HepG2 (cell line): Measurements from ENCODE around the gene STRADB. TPM values are rescaled to one million over a fixed set of nuclear protein-coding genes. Genes with fewer than 3 reads are reported as not detected.

Source experiments
- ATAC-seq: fragments of 200-7000 bp; cut with Tn5 transposase; 3 replicates; pipeline ENCODE4 v1.9.1; 2020; ENCODE audit warnings: mild to moderate bottlenecking, moderate library complexity
- BruUV-seq: library from RNA; stranded (reverse); fragments of 400-500 nt; replicated peaks from 2 replicates; lab custom pipeline; 2021; lab: Mats Ljungman, UMichigan
- CTCF ChIA-PET: fragments of 300-600 bp; formaldehyde crosslinking; extraction: SDS; loops from one replicate; lab custom pipeline; 2021; ENCODE audit warnings: low total read pairs, inconsistent platforms, low intra/inter-chr PET ratio; lab: Yijun Ruan, JAX
- POLR2A ChIA-PET: fragments of 350-600 bp; sonication (Branson Sonifier 250); formaldehyde crosslinking; loops from one replicate; lab custom pipeline; 2020; ENCODE audit warnings: antibody characterized with exemption, inconsistent platforms; lab: Yijun Ruan, JAX
- DNase-seq: peaks from one replicate; pipeline ENCODE4 v3.0.0-alpha.2; 2015; ENCODE audit warnings: low spot score
- FAIRE-seq: peaks from 3 replicates; lab custom pipeline; 2011; peaks lifted over from hg19 to GRCh38; lab: Jason Lieb, UNC
- H2AFZ ChIP-seq: one replicate; pipeline ENCODE4 v1.6.1; 2011; ENCODE audit warnings: low read length, inconsistent platforms
- H3K27ac ChIP-seq: fragments of 300-600 bp; 3 replicates; pipeline ENCODE4 v1.8.0; 2011; ENCODE audit warnings: mixed run types, mild to moderate bottlenecking, mixed read lengths, low read length, inconsistent platforms; ENCODE audit not compliant: insufficient read depth; ENCODE audit errors: extremely low read length
- H3K27me3 ChIP-seq, 2 experiments: fragments of 200-600 bp in 1 of 2; 2 replicates in 1 of 2; 3 replicates in 1 of 2; pipeline versions ENCODE4 v1.6.0 to v1.8.0; 2011; ENCODE audit warnings: low read length in 2 of 2, mild to moderate bottlenecking in 2 of 2, moderate library complexity in 2 of 2, inconsistent platforms in 1 of 2; ENCODE audit not compliant: insufficient read depth in 2 of 2, control insufficient read depth in 1 of 2
- H3K36me3 ChIP-seq, 2 experiments: fragments of 200-600 bp in 1 of 2; replicated peaks in 1 of 2; 2 replicates in 1 of 2; 3 replicates in 1 of 2; pipeline versions ENCODE4 v1.5.1 to v1.8.0; 2011; ENCODE audit warnings: low read length in 2 of 2, inconsistent platforms in 1 of 2; ENCODE audit not compliant: insufficient read depth in 2 of 2, control insufficient read depth in 1 of 2
- H3K4me1 ChIP-seq: 2 replicates; pipeline ENCODE4 v1.5.1; 2012; ENCODE audit warnings: low read length, inconsistent platforms; ENCODE audit not compliant: insufficient read depth
- H3K4me2 ChIP-seq: 2 replicates; pipeline ENCODE4 v1.6.0; 2011; ENCODE audit warnings: low read depth, low read length, inconsistent platforms
- H3K4me3 ChIP-seq, 3 experiments: fragments of 200-600 bp in 1 of 3; sonication (generic), shearing (Covaris generic) in 1 of 3; replicated peaks in 1 of 3; 2 replicates each; pipeline ENCODE4 v1.5.1; 2011 to 2016; ENCODE audit warnings: low read length in 3 of 3, inconsistent platforms in 2 of 3, low read depth in 2 of 3, mild to moderate bottlenecking in 2 of 3, control low read depth in 1 of 3, mixed read lengths in 1 of 3; ENCODE audit not compliant: insufficient read depth in 1 of 3
- H3K79me2 ChIP-seq: one replicate; pipeline ENCODE4 v1.6.1; 2011; ENCODE audit warnings: low read length, inconsistent platforms; ENCODE audit not compliant: insufficient read depth
- H3K9ac ChIP-seq: 2 replicates; pipeline ENCODE4 v1.6.0; 2011; ENCODE audit warnings: mild to moderate bottlenecking, low read depth, low read length, inconsistent platforms; ENCODE audit not compliant: insufficient read depth
- H3K9me3 ChIP-seq: 2 replicates; pipeline ENCODE4 v1.5.1; 2012; ENCODE audit warnings: mild to moderate bottlenecking, low read length
- H4K20me1 ChIP-seq: 2 replicates; pipeline ENCODE4 v1.6.0; 2011; ENCODE audit warnings: inconsistent platforms, mild to moderate bottlenecking, low read length, moderate library complexity; ENCODE audit not compliant: insufficient read depth
- AHDC1 ChIP-seq: sonication (generic); formaldehyde crosslinking; IDR thresholded peaks from 2 replicates; pipeline ENCODE4 v1.5.1; 2020; ENCODE audit warnings: mild to moderate bottlenecking, missing genetic modification reagents, borderline replicate concordance
- FOXP4 ChIP-seq: sonication (generic); formaldehyde crosslinking; IDR thresholded peaks from 2 replicates; pipeline ENCODE4 v1.4.0; 2020; ENCODE audit warnings: missing genetic modification reagents
- HDAC2 ChIP-seq: sonication (generic); formaldehyde crosslinking; IDR thresholded peaks from 2 replicates; pipeline ENCODE4 v1.4.0; 2020; ENCODE audit warnings: missing genetic modification reagents
- IRF2 ChIP-seq: IDR thresholded peaks from 2 replicates; pipeline ENCODE4 v1.6.1; 2018; ENCODE audit warnings: missing genetic modification reagents, missing compliant biosample characterization
- ISL2 ChIP-seq: sonication (generic); formaldehyde crosslinking; IDR thresholded peaks from 2 replicates; pipeline ENCODE4 v1.5.0; 2020; ENCODE audit warnings: missing genetic modification reagents
- NFYB ChIP-seq: sonication (generic); formaldehyde crosslinking; IDR thresholded peaks from 2 replicates; pipeline ENCODE4 v1.4.0; 2020; ENCODE audit warnings: missing genetic modification reagents
- RARA ChIP-seq: IDR thresholded peaks from 2 replicates; pipeline ENCODE4 v1.6.1; 2016; ENCODE audit warnings: missing genetic modification reagents, missing compliant biosample characterization
- RFXAP ChIP-seq: sonication (generic); formaldehyde crosslinking; IDR thresholded peaks from 2 replicates; pipeline ENCODE4 v1.4.0; 2020; ENCODE audit warnings: missing genetic modification reagents, borderline replicate concordance
- SP5 ChIP-seq: IDR thresholded peaks from 2 replicates; pipeline ENCODE4 v1.6.1; 2016; ENCODE audit warnings: low read depth, borderline replicate concordance
- TFDP1 ChIP-seq: IDR thresholded peaks from 2 replicates; pipeline ENCODE4 v1.6.1; 2016; ENCODE audit warnings: missing compliant biosample characterization, missing genetic modification reagents, borderline replicate concordance
- ZBTB3 ChIP-seq: sonication (generic); formaldehyde crosslinking; IDR thresholded peaks from 2 replicates; pipeline ENCODE4 v1.4.0; 2020; ENCODE audit warnings: low read depth, mild to moderate bottlenecking, moderate library complexity, missing genetic modification reagents, borderline replicate concordance
- ZFP36 ChIP-seq: fragments of 150-350 bp; IDR thresholded peaks from 2 replicates; pipeline ENCODE4 v1.6.1; 2018; ENCODE audit warnings: borderline replicate concordance, low read length, low read depth; ENCODE audit not compliant: partially characterized antibody
- ZNF331 ChIP-seq: sonication (generic); formaldehyde crosslinking; IDR thresholded peaks from 2 replicates; pipeline ENCODE4 v1.4.0; 2020; ENCODE audit warnings: missing genetic modification reagents
- ZNF547 ChIP-seq: sonication (generic); formaldehyde crosslinking; IDR thresholded peaks from 2 replicates; pipeline ENCODE4 v1.5.1; 2020; ENCODE audit warnings: mild to moderate bottlenecking, missing genetic modification reagents
- WGBS: methylation state at CpG from one replicate; pipeline ENCODE4 v1.1.6; 2017; ENCODE audit warnings: low lambda C conversion rate; 5-methylcytosine and 5-hydroxymethylcytosine counted together
- in situ Hi-C: cut with HindIII; loops from 2 replicates; pipeline ENCODE4 v1.10.0; 2017; ENCODE audit warnings: low pct_unique_long_range_greater_than_20kb; ENCODE audit not compliant: extremely low pct_ligation_motif_present
- intact Hi-C: fragments of 100-400 bp; cut with micrococcal nuclease; formaldehyde crosslinking; loops from one replicate; pipeline ENCODE4 v1.10.0; 2022; ENCODE audit not compliant: unreplicated experiment
- polyA plus RNA-seq, 8 experiments: library from polyadenylated mRNA; depleted of rRNA in 3 of 8; stranded (reverse) in 7 of 8; unstranded in 1 of 8; fragments of >200 nt; fragmentation: Illumina TruSeq in 4 of 8; extraction: Trizol in 4 of 8; gene quantifications; 2 replicates each; pipeline versions ENCODE4 v1.2.1 to v1.2.3, GENCODE V29; 2011 to 2016; ENCODE audit warnings: low read depth in 4 of 8, missing spikeins in 1 of 8, mixed read lengths in 1 of 8; ENCODE audit not compliant: insufficient read depth in 1 of 8
- total RNA-seq, 5 experiments: library from RNA; depleted of rRNA; stranded (reverse); fragments of >200 nt; fragmentation: Illumina TruSeq; extraction: Trizol; gene quantifications; 2 replicates each; pipeline ENCODE4 v1.2.3, GENCODE V29; 2016; ENCODE audit warnings: low read depth in 1 of 5

Gene STRADB
- total and polyA plus RNA-seq, 2 of the 13 experiments (the other 11 are each of a cell fraction or from before 2014, with no cell fraction given) = 34.1 to 66.6 TPM

GRCh38 chr2:201433394-201433995, 18.0 kb upstream of the STRADB start:
- POLR2A ChIA-PET = interaction anchor here (0.8 kb wide), 1 partner anchor 18 kb away, joined by 4 read pairs; the partner anchor contains the start of genes STRADB and TRAK2
- no TSS peak for BruUV-seq
- peak overlapping the region; percentile 9 for H3K27ac ChIP-seq
- no peaks in the 10 kb centered on the region for H3K36me3 ChIP-seq
- intact Hi-C loops = no loop called here
- H3K27me3 ChIP-seq = no peaks in the 10 kb centered on the region
- no peaks in the 10 kb centered on the region for H4K20me1 ChIP-seq
- 57% methylated on average over 11 of the region's 11 CpGs for WGBS
- FAIRE-seq = peak; percentile 36
- peak; percentile 56 for ATAC-seq
- no peak overlapping the region for H3K9ac ChIP-seq
- H3K79me2 ChIP-seq = peaks cover 7% of the 10 kb centered on the region
- H3K9me3 ChIP-seq = no peaks in the 10 kb centered on the region
- DNase-seq = peak; percentile 69
- CTCF ChIA-PET = no interaction called here
- in situ Hi-C loops = no loop called here
- no peak overlapping the region for H2AFZ ChIP-seq
- peak overlapping the region; percentile 13 for H3K4me2 ChIP-seq
- H3K4me3 ChIP-seq = no peak overlapping the region
- H3K4me1 ChIP-seq = peaks cover 58% of the 10 kb centered on the region
- TF ChIP-seq SP5 (CRISPR knock-in tag) (peak; percentile 80; the same call in 1 of the 2 replicates), IRF2 (CRISPR knock-in tag) (0 out of 2 replicates have a peak, but pooled peaks have one; percentile 42), NFYB (CRISPR knock-in tag) (0 out of 2 replicates have a peak, but pooled peaks have one; percentile 17), AHDC1 (CRISPR knock-in tag) (peak; percentile 46; the same call in 1 of the 2 replicates), ZNF547 (CRISPR knock-in tag) (no peak), ZFP36 (no peak), ISL2 (CRISPR knock-in tag) (peak; percentile 70), ZNF331 (CRISPR knock-in tag) (0 out of 2 replicates have a peak, but pooled peaks have one; percentile 11), HDAC2 (CRISPR knock-in tag) (peak; percentile 75), FOXP4 (CRISPR knock-in tag) (peak; percentile 75), ZBTB3 (CRISPR knock-in tag) (peak; percentile 45; the same call in 1 of the 2 replicates), RFXAP (CRISPR knock-in tag) (0 out of 2 replicates have a peak, but pooled peaks have one; percentile 22), RARA (CRISPR knock-in tag) (peak; percentile 90), TFDP1 (peak; percentile 34; the same call in 1 of the 2 replicates)
